NCI-H1694 treated with DMSO at 0.1 percent for 48 hours (cell line): ENCODE data around the gene USP31.

Experiments
- DNase-seq: peaks from one replicate; lab custom pipeline; 2025; lab: John Stamatoyannopoulos, UW

The USP31 gene, protein sequence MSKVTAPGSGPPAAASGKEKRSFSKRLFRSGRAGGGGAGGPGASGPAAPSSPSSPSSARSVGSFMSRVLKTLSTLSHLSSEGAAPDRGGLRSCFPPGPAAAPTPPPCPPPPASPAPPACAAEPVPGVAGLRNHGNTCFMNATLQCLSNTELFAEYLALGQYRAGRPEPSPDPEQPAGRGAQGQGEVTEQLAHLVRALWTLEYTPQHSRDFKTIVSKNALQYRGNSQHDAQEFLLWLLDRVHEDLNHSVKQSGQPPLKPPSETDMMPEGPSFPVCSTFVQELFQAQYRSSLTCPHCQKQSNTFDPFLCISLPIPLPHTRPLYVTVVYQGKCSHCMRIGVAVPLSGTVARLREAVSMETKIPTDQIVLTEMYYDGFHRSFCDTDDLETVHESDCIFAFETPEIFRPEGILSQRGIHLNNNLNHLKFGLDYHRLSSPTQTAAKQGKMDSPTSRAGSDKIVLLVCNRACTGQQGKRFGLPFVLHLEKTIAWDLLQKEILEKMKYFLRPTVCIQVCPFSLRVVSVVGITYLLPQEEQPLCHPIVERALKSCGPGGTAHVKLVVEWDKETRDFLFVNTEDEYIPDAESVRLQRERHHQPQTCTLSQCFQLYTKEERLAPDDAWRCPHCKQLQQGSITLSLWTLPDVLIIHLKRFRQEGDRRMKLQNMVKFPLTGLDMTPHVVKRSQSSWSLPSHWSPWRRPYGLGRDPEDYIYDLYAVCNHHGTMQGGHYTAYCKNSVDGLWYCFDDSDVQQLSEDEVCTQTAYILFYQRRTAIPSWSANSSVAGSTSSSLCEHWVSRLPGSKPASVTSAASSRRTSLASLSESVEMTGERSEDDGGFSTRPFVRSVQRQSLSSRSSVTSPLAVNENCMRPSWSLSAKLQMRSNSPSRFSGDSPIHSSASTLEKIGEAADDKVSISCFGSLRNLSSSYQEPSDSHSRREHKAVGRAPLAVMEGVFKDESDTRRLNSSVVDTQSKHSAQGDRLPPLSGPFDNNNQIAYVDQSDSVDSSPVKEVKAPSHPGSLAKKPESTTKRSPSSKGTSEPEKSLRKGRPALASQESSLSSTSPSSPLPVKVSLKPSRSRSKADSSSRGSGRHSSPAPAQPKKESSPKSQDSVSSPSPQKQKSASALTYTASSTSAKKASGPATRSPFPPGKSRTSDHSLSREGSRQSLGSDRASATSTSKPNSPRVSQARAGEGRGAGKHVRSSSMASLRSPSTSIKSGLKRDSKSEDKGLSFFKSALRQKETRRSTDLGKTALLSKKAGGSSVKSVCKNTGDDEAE (N-terminal part only)

DNA sequence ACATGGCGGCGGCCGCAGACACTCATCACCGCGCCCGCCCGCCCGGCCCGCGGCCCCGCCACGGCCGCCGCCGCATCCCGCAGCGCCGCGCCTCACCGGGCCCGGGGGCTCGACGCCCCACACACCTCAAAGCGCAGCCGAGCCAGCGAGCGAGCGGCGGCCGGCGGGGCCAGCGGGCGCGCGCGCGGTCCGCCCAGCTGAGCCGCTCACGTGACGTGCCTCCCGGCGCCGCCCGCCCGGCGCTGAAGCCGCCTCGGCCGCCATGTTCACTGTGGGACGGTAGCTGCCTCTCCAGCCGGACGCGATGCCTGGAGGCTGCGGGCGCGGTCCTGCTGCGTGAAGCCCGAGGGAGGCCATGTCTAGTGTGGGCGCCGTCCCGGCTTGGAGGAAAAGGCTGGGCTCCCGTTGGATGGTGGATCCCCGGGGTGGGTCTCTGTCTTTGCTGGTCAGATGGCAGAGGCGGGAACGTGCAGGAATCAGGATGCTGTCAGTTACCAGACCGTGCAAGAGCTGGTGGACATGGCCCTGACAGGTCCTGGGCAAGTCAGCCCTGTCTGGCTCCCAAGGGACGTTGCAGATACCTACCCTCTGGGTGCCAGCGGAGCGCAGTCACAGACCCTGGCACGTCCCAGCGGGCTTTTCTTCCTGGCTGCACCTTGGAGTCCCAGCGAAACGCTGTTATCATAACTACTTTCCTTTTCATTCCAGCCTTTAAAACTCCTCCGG lies at the start of gene USP31:
USP31 (minus strand) TSS at position 186 of the 726 bp plus-strand sequence; CDS start at position 4, 182 bp downstream.
- peak; percentile 87 for DNase-seq

DNA sequence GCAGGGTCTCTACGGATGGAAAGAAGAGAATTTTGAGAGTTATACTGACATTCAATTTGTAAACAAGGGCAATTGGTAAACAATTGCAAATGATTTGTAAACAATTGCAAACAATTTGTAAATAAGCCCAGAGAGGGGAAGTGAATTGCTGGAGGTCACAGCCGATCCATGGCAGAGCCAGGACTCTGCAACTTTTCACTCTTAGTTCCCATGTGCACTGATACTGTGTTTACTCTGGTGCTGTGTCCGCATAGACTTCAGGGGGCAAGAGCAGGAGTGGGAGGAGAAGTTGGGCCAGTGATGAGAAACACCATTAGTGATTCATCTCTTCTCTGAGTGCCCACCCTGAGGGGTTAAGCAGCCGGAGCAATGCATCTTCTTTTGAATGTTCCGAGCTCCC lies 47.3 kb upstream of the USP31 start:
- no peak for DNase-seq

DNA sequence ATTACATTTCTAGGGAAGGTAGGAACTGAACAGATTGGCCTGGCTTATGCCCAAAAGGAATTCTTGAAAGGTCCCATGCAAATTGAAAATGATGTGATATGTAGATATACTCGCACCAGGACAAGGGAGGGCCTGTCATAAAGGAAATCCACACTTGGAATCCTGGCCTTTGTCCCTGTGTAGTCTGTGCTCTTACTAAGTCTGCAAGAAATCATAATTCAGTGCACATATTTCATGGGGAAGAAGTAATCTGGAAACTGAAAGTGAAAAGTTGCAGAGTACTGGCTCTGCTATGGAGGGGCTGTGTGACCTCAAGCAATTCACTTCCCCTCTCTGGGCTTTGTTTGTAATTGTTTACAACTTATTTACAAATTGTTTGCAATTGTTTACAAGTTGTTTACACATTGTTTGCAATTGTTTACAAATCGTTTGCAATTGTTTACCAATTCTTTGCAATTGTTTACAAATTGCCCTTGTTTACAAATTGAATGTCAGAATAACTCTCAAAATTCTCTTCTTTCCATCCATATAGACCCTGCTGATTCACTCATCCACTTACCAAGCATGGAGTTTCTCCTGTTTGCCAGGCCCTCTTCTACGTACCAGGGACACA lies 46.2 kb upstream of the USP31 start:
- no peak for DNase-seq

DNA sequence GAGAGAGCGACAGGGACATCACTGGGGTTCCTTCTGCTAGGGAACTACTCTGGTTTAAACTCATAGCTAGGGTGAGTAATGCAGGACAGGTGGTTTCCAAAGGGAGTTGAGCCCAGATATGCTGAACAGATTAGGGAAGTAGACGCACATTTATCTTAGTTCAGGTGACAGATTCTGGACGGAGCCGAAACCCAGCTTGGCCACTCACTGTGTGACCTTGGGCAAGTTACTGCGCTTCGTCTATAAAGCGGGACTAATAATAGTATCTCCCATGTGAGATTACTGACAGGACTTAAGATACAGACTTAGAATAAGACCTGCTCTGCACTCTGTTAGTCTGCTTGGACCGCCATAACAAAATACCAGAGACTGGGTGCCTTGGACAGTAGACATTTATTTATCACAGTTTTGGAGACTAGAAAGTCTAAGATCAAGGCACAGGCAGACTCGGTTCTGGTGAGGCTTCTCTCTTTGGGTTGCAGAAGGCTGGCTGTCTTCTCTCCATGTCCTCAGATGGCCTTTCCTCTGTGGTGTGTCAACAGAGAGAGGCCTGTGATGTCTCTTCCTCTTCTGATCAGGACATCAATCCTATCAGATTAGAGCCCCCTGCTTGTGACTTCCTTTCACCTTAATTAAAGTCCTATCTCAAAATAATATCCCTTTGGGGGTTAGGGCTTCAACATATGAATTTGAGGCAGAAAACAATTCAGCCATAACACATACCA lies 45.4 kb upstream of the USP31 start:
- no peak for DNase-seq

DNA sequence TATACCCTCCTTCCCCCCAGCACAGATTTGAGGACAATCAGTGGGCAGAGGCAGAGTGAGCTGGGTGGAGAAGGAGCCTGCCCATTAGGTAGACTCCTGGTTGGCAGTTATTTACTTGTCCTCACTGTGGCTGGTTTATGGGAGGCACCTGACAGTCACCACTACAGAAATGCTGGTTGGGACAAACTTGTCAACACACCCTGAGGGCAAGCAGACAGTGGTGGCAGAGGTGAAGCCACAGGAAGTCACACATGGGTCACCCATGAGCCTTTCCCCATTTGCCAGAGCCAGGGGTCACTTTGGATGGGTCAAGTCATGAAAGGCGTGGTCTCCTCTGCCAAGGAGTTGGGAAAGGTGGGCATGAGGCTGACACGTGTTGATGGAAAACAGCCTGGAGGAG lies 39.7 kb upstream of the USP31 start:
- DNase-seq: no peak

DNA sequence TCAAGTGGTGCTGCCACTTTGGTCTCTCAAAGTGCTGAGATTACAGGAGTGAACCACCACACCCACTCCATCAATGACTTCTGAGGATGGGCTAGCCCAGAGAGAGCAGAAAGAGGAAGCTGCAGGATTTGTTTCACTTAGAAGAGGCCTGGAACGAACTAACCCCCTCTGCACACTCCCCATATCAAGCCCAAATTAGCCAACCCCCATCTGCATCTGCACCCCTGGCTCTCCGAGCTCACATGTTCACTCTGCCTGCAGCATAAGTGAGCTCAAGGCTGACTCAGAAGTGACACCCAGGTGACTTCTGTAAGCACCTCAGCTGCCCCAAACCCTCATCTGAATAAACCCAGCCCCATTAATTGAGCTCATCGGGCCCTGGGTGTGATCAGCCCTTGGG lies 38.1 kb upstream of the USP31 start:
- no peak for DNase-seq

DNA sequence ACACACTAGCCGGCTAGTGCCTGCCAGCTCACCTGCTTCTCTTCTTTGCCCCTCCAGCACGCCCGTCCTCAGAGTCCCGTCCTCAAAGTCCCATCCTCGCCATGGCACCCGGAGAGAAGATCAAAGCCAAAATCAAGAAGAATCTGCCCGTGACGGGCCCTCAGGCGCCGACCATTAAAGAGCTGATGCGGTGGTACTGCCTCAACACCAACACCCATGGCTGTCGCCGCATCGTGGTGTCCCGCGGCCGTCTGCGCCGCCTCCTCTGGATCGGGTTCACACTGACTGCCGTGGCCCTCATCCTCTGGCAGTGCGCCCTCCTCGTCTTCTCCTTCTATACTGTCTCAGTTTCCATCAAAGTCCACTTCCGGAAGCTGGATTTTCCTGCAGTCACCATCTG lies 36.9 kb upstream of the USP31 start:
- DNase-seq: no peak

DNA sequence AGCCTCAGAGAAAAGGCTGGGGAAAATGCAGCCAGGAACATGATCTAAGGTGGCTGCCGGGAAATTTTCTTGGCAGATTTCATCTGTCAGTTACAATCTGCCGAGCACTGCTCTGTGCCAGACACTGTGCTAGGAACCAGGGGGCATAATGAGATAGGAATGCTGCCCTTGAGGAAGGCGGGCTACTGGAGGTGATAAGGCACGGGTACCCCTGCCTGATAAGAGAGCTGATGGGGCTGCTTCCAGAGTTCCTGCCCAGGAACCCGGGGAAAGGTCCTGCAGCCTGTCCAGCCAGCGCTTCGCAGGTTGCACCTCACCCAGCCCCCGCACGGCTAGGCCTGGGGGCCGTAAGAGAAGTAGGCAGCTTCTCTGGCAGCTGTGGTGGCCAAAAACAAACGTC lies 36.4 kb upstream of the USP31 start:
- peak; percentile 55 for DNase-seq

DNA sequence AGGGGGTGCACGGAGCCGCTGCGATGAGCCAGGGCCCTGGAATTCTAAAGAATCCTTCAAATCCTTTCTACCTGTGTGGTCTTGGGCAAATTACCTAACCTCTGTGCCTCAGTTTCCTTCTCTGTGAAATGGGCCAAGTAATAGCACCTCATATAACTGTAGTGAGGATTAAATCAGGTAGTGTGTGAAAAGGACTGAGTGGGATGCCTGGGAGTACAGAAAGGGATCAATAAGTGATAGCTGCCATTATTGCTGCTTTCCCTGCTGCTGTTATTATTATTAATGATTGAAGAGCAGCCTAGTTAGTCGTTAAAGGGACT lies 34.3 kb upstream of the USP31 start:
- DNase-seq: no peak

DNA sequence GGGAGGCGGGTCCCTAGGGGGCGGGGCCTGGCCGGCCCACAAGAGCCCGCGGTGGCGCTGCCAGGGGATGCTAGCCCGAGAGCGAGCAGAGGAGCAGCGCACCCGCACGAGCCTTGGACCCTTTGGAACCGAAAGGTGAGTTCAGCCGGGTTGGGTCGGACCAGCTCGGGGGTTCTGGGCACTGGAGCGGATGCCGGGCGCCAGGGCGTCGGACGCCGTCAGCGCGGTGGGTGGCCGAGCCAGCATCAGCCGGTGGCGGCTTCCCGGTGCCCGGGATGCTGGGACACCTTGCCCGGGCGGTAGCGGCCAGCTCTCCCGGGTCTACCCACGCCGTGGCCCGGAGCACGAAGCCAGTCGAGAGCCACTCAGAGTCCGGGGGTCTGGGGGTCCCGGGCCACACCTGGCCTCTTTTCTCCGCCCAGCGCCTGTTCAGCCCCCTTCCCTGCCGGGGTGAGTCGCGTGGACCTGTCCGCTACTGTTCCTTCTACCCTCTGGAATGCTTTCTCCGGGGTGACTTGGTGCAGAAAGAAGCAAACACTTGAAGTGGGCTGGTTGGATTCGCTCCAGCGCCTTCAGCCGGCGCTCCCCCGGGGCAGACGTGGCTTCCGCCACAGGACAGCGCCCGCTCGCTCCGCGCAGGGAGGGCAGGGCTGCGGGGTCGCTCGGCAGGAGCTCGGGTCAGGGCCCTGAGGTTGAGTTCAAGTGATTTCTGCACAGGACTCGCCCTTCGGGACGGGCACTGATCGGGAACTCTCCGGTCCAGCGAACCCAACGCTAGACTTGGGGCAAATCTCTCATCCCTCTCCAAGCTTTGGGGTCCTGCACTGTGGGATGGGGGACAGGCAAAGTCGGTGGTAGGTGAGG lies 33.7 kb upstream of the USP31 start, which contains the start of gene SCNN1G:
SCNN1G (plus strand) TSS at position 67 of the 864 bp plus-strand sequence. CDS start 3,527 bp downstream, outside the sequence.
- DNase-seq: no peak

DNA sequence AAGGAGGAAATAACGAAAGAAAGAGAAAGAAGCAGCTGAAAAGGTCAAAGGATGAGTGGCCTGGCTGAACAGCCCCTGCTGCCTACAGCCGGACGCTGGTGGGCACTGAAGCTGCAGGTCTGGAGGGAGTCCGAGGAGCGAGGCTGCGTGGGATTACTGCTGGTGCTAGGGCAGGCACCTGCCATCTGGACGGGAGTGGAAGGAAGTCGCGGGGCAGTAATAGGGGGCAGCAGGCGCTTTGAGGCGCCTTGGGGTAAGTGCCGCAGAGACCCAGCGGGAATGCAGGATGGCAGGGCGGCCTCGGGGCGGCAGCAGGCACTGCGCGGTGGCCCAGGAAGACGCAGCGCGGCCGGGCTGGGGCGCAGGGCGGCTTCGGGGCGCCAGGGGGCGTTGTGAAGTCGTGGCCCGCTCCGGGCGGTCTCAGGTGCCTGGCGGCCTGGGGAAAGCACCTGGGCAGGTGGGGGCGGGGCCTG lies 33.0 kb upstream of the USP31 start:
- DNase-seq: peak; percentile 75

DNA sequence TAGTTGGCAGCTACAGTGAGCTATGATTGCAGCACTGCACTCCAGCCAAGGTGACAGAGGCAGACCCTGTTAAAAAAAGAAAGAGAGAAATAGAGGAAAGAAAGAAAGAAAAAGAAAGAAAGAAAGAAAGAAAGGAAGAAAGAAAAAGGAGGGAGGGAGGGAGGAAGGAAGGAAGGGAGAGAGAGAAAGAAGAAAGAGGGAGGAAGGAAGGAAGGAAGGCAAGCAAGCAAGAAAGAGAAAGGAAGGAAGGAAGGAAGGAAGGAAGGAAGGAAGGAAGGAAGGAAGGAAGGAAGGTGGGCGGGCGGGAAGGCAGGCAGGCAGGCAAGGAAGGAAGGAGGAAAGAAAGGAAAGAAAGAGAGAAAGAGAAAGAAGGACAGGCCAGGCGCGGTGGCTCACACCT lies 32.3 kb upstream of the USP31 start:
- no peak for DNase-seq

DNA sequence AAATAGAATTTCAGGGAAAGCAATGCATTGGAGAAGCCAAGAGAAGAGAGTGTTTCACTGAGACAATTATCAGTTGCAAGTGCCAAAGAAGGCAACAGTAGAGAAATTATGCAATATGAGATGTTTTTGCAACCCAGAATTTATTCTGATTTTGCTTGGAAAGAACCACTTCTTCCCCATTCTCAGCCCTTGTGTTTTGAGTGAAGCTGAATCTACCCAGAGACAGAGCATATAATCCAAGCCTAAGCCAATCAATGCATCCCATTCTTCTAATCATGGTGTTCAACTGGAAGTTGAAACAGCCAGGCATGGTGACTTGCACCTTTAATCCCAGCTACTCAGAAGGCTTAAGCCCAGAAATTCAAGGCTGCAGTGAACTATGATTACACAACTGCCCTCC lies 26.4 kb upstream of the USP31 start:
- no peak for DNase-seq

DNA sequence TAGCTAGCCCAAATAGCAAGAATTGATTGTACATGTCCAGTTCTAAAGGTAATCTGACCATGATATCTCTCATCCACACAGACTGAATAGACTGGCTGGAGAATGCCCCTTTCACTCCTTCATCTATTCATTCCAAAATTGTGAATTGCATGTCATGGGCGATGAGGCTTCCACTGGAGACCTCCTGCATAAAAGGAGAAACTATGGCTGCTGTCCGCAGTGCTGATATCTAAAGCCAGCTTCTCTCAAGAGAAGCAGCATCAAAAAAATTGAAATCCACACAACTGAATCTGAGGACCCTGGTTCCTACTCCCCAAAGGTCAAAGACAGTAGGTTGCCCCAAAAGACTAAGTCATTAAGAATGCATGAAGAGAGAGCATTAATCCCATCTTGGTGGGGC lies 25.4 kb upstream of the USP31 start:
- no peak for DNase-seq

DNA sequence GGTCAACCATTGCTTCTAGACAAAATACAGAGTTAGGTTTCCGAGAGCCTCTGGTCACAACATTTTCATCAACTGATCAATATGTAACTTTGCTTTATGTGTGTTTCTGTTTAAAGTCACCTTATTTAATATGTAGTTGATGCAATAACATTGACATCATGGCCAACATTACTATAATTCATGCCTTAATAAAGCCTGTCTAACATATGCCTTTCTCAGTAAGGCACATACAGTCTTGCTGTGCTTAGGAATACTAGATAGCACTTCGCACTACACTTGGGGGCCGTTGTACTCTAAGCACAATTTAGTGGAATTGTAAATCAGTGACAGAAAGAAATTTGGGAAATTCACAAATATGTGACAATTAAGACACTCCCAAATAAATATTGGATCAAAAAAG lies 23.7 kb upstream of the USP31 start:
- DNase-seq: no peak

DNA sequence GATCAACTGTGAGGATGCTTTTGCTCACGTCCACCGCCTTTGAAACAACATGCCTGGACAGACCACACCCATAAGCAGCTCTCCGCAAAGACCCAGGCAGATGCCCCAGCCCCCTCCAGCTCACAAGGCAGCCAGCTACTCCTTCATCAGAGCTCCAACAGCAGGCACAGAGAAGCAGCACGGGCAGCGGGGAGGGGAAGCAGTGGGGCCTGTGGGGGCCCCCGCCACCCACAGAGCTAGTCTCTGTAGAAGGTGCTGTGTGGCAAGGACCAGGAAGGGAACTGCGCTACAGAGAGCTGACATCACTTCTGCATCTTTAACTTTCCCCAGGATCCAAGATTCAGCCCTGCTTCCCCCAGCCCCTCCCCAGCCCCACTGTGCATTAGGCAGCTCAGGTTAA lies 23.3 kb upstream of the USP31 start:
- no peak for DNase-seq

DNA sequence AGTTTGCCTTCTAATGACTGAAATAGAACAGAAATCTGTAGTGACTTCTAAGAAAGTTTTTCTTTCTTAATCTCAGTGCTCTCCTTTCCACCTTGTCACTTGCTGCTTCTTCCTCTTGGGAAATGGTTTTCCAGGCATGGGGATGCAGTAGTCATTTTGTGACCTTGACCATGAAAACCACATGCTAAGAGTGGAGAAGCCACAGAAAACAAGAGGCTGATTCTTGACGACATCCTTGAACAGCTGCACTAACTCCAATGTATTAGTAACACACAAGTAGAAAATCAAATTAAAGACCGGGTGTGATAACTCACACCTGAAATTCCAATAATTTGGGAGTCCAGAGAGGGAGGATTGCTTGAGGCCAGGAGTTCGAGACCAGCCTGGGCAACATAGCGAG lies 15.5 kb upstream of the USP31 start:
- DNase-seq: no peak

DNA sequence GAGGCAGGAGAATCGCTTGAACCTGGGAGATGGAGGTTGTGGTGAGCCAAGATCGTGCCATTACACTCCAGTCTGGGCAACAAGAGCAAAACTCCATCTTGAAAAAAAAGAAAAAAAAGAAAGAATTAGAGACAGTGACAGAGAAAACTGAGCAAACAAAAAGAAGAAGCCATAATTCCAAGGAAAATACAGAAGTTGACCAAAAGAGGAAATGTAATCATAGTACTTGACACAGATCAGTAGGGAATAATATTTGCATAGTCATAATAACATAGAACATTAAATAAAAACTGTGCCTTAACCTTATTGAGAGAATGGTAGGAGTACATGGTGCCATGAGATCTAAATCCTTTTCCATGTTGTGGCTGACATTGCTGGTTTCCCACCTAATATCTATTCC lies 14.7 kb upstream of the USP31 start:
- no peak for DNase-seq

DNA sequence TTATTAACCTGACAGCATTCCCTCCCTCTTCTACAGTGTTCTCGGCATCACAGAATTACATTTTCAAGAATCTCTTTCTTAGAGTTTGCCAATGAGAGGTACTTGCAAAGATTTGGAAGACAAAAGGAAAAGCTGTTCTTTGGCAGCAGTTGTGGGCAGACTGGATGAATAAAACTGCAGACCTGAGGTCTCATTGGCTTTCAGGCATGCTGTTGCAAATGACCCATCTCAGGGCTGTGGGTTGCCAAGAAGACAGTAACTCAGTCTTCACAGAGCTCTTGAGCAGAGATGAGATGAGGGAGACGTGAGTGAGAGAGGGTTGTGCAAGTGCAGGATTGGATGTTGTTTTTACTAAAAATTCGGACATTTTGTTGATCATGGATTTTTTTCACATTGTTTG lies 11.3 kb upstream of the USP31 start:
- no peak for DNase-seq

DNA sequence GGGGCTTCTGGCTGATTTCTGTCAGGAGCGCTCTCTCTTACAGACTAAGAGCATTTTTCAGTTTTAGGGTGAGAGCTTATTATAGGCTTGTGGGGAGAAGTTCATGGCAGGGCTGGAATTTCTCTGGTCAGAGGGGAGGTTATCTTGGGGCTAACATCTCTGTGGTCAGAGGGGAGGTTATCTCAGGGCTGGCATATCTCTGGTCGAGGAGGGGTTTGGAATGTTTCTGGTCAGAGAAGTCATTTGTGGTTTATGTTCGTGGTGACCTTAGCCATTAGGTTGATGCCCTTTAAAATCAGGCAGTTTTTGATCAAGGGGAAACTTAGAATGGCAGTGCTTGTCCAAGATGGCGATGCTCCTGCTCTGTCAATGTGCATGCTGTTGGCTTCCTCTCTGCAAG lies 10.8 kb upstream of the USP31 start:
- DNase-seq: no peak
